Right atrium auricular region (tissue), 2 donors: Measurements from ENCODE around the gene GRIP1. TPM values are rescaled to one million over a fixed set of nuclear protein-coding genes. Genes with fewer than 3 reads are reported as not detected.

Source experiments
- DNase-seq: peaks from one replicate; pipeline ENCODE4 v3.0.0-alpha.2; 2019; ENCODE audit warnings: low spot score
- H3K27ac ChIP-seq, 2 donors: fragments of 200-600 bp; sonication (generic); 1 replicate in 1 of 2; 2 replicates in 1 of 2; pipeline ENCODE4 v1.5.1; 2016 to 2019
- H3K27me3 ChIP-seq, 2 donors: fragments of 200-600 bp; sonication (generic); one replicate each; pipeline versions ENCODE4 v1.5.1 to v1.6.0; 2017 to 2019
- H3K36me3 ChIP-seq: fragments of 200-600 bp; sonication (generic); one replicate; pipeline ENCODE4 v1.5.1; 2016
- H3K4me1 ChIP-seq, 2 donors: fragments of 200-600 bp; sonication (generic); one replicate each; pipeline versions ENCODE4 v1.5.1 to v1.6.0; 2017 to 2019
- H3K4me3 ChIP-seq, 2 donors: fragments of 200-600 bp; sonication (generic); 1 replicate in 1 of 2; 2 replicates in 1 of 2; pipeline ENCODE4 v1.5.1; 2017 to 2019; ENCODE audit warnings: mild to moderate bottlenecking in 1 of 2, moderate library complexity in 1 of 2
- H3K9me3 ChIP-seq, 2 donors: fragments of 200-600 bp; sonication (generic); one replicate each; pipeline ENCODE4 v1.5.1; 2019
- CTCF ChIP-seq, 2 donors: fragments of 200-600 bp; sonication (generic); IDR thresholded peaks; one replicate each; pipeline ENCODE4 v1.5.1; 2019; ENCODE audit warnings: antibody characterized with exemption in 2 of 2
- total RNA-seq, 2 donors: library from RNA; depleted of rRNA; stranded (reverse); fragments of >200 nt; gene quantifications; one replicate each; pipeline ENCODE4 v1.1.0, GENCODE V29; 2016

The GRIP1 gene
- total RNA-seq, 2 donors from 2014 or later: 5.3 to 12.6 TPM

GRCh38 chr12:66323017-66323416 is 355.9 kb downstream of the GRIP1 start:
- Histone ChIP-seq H3K27ac (no peak overlapping the region), H3K4me1 (no peaks in the 10 kb centered on the region), H3K36me3 (peaks cover 8% of the 10 kb centered on the region), H3K4me3 (no peak overlapping the region), H3K9me3 (no peaks in the 10 kb centered on the region), H3K27me3 (no peaks in the 10 kb centered on the region)
- no peak for TF ChIP-seq CTCF (IDR thresholded peaks at IDR 0.05)
- DNase-seq: no peak

- Histone ChIP-seq H3K27me3 (no peaks in the 10 kb centered on the region), H3K27ac (no peak overlapping the region), H3K36me3 (peaks cover 8% of the 10 kb centered on the region), H3K4me1 (no peaks in the 10 kb centered on the region), H3K9me3 (no peaks in the 10 kb centered on the region), H3K4me3 (no peak overlapping the region)
- DNase-seq: no peak
- TF ChIP-seq CTCF (IDR thresholded peaks at IDR 0.05): no peak
These were observed 357.4 kb downstream of the GRIP1 start for GRCh38 chr12:66321435-66321834.

- H3K4me1 ChIP-seq: no peaks in the 10 kb centered on the region
- no peak overlapping the region for H3K27ac ChIP-seq
- TF ChIP-seq CTCF (IDR thresholded peaks at IDR 0.05): no peak
- H3K36me3 ChIP-seq: peaks cover 5% of the 10 kb centered on the region
- no peaks in the 10 kb centered on the region for H3K9me3 ChIP-seq
- no peaks in the 10 kb centered on the region for H3K27me3 ChIP-seq
- DNase-seq: no peak
- H3K4me3 ChIP-seq: no peak overlapping the region
These were observed 357.9 kb downstream of the GRIP1 start for GRCh38 chr12:66320996-66321395.

- no peaks in the 10 kb centered on the region for H3K27me3 ChIP-seq
- no peak for TF ChIP-seq CTCF (IDR thresholded peaks at IDR 0.05)
- H3K4me3 ChIP-seq: no peak overlapping the region
- no peak overlapping the region for H3K27ac ChIP-seq
- H3K4me1 ChIP-seq: no peaks in the 10 kb centered on the region
- no peaks in the 10 kb centered on the region for H3K9me3 ChIP-seq
- H3K36me3 ChIP-seq: no peaks in the 10 kb centered on the region
- DNase-seq: no peak
These were observed 359.5 kb downstream of the GRIP1 start for GRCh38 chr12:66319266-66319954.

- Histone ChIP-seq H3K4me1 (no peaks in the 10 kb centered on the region), H3K36me3 (no peaks in the 10 kb centered on the region), H3K9me3 (no peaks in the 10 kb centered on the region), H3K4me3 (no peak overlapping the region), H3K27ac (no peak overlapping the region), H3K27me3 (no peaks in the 10 kb centered on the region)
- no peak for DNase-seq
- no peak for TF ChIP-seq CTCF (IDR thresholded peaks at IDR 0.05)
These were observed 364.6 kb downstream of the GRIP1 start for GRCh38 chr12:66314278-66314677.

- no peaks in the 10 kb centered on the region for H3K27me3 ChIP-seq
- H3K4me3 ChIP-seq: no peak overlapping the region
- TF ChIP-seq CTCF (IDR thresholded peaks at IDR 0.05): no peak
- H3K36me3 ChIP-seq: no peaks in the 10 kb centered on the region
- no peak for DNase-seq
- no peaks in the 10 kb centered on the region for H3K4me1 ChIP-seq
- H3K9me3 ChIP-seq: no peaks in the 10 kb centered on the region
- no peak overlapping the region for H3K27ac ChIP-seq
These were observed 366.7 kb downstream of the GRIP1 start for GRCh38 chr12:66312189-66312588.
